KMS-11 (cell line): ENCODE measurements around the gene SORCS1.

Source experiments
- H2AFZ ChIP-seq: fragments of 200-600 bp; sonication (generic); 2 replicates; pipeline ENCODE4 v1.6.1; 2016; ENCODE audit warnings: antibody characterized with exemption, mixed run types, low read depth
- H3K27ac ChIP-seq: fragments of 200-600 bp; sonication (generic); 2 replicates; pipeline ENCODE4 v1.6.1; 2016; ENCODE audit warnings: mild to moderate bottlenecking, mixed run types
- H3K27me3 ChIP-seq: fragments of 200-600 bp; sonication (generic); 2 replicates; pipeline ENCODE4 v1.6.1; 2017; ENCODE audit warnings: mild to moderate bottlenecking, low read depth, mixed run types, moderate library complexity; ENCODE audit not compliant: insufficient read depth
- H3K36me3 ChIP-seq: fragments of 200-600 bp; sonication (generic); 2 replicates; pipeline ENCODE4 v1.6.1; 2017; ENCODE audit warnings: mild to moderate bottlenecking, mixed run types; ENCODE audit not compliant: insufficient read depth
- H3K4me1 ChIP-seq: fragments of 200-600 bp; sonication (generic); 2 replicates; pipeline ENCODE4 v1.6.1; 2016; ENCODE audit warnings: mild to moderate bottlenecking, low read depth, mixed run types; ENCODE audit not compliant: poor library complexity, severe bottlenecking
- H3K4me2 ChIP-seq: fragments of 200-600 bp; sonication (generic); 2 replicates; pipeline ENCODE4 v1.7.0; 2016; ENCODE audit warnings: mild to moderate bottlenecking, mixed run types
- H3K4me3 ChIP-seq: fragments of 200-600 bp; sonication (generic); IDR thresholded peaks from 2 replicates; pipeline ENCODE4 v1.6.1; 2017; ENCODE audit warnings: low read depth, low read length, mixed read lengths; ENCODE audit not compliant: insufficient read depth
- H3K79me2 ChIP-seq: fragments of 200-600 bp; sonication (generic); 2 replicates; pipeline ENCODE4 v1.6.1; 2016; ENCODE audit warnings: low read depth, mixed run types; ENCODE audit not compliant: insufficient read depth
- H3K9ac ChIP-seq: fragments of 200-600 bp; sonication (generic); 2 replicates; pipeline ENCODE4 v1.6.1; 2016; ENCODE audit warnings: mild to moderate bottlenecking, mixed run types
- H4K20me1 ChIP-seq: fragments of 200-600 bp; sonication (generic); 2 replicates; pipeline ENCODE4 v1.6.1; 2016; ENCODE audit warnings: mild to moderate bottlenecking, mixed run types; ENCODE audit not compliant: insufficient read depth
- TF ChIP-seq, protein P1 (sequence below): fragments of 200-600 bp; sonication (generic); conservative IDR thresholded peaks from 2 replicates; pipeline ENCODE4 v1.6.1; 2017; ENCODE audit warnings: low read depth, mild to moderate bottlenecking, antibody characterized with exemption, low read length, moderate library complexity, mixed read lengths

Gene SORCS1

DNA sequence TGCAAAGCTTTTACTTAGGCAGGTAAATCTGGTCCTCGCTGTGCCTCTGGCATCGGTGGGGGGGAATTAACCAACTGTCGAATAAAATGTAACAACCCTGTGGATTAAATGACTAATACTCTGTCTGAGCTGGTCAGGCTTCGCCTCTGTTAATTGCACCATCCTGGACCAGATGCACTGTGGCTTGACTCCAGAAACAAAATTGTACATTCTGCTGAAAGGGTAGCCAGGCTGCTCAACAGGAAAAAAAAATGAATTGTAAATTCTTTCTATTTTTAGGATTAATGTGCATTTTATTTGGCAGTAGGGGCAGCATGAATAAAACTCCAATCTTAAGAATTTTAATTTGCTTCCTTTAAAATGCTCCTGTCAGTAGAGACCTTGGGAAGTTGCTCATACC, 389.4 kb downstream of the SORCS1 start:
- no peak overlapping the region for H2AFZ ChIP-seq
- H3K36me3 ChIP-seq = no peaks in the 10 kb centered on the region
- H3K79me2 ChIP-seq = no peaks in the 10 kb centered on the region
- H4K20me1 ChIP-seq = no peaks in the 10 kb centered on the region
- H3K27ac ChIP-seq = no peak overlapping the region
- H3K4me1 ChIP-seq = no peaks in the 10 kb centered on the region
- TF ChIP-seq, protein P1, sequence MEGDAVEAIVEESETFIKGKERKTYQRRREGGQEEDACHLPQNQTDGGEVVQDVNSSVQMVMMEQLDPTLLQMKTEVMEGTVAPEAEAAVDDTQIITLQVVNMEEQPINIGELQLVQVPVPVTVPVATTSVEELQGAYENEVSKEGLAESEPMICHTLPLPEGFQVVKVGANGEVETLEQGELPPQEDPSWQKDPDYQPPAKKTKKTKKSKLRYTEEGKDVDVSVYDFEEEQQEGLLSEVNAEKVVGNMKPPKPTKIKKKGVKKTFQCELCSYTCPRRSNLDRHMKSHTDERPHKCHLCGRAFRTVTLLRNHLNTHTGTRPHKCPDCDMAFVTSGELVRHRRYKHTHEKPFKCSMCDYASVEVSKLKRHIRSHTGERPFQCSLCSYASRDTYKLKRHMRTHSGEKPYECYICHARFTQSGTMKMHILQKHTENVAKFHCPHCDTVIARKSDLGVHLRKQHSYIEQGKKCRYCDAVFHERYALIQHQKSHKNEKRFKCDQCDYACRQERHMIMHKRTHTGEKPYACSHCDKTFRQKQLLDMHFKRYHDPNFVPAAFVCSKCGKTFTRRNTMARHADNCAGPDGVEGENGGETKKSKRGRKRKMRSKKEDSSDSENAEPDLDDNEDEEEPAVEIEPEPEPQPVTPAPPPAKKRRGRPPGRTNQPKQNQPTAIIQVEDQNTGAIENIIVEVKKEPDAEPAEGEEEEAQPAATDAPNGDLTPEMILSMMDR = no peak
- H3K27me3 ChIP-seq = no peaks in the 10 kb centered on the region
- no peak overlapping the region for H3K9ac ChIP-seq
- no peak overlapping the region for H3K4me3 ChIP-seq
- no peak overlapping the region for H3K4me2 ChIP-seq

DNA sequence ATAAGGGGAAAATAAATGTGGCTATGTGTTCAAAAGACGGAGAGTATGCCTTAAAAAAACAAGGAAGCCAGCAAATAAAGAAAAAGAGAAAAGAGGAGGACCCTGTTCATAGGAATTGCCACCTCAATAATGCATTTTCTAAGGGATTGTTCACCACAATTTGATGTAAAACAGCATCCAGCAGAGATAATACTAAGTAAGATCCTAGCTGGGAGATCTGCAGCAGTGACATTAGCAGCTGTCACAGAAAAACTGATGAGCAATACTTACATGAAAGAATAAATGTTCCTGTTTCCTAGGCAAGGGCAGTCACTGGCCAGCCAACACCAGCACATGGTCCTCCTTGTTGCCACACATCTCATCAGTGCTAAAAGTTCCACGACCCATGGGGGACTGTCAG, 391.5 kb downstream of the SORCS1 start:
- H3K27me3 ChIP-seq = no peaks in the 10 kb centered on the region
- H3K27ac ChIP-seq = no peak overlapping the region
- H3K79me2 ChIP-seq = no peaks in the 10 kb centered on the region
- no peaks in the 10 kb centered on the region for H4K20me1 ChIP-seq
- H3K4me3 ChIP-seq = no peak overlapping the region
- no peak overlapping the region for H3K4me2 ChIP-seq
- no peak overlapping the region for H3K9ac ChIP-seq
- no peaks in the 10 kb centered on the region for H3K4me1 ChIP-seq
- TF ChIP-seq, protein P1 = no peak
- H3K36me3 ChIP-seq = no peaks in the 10 kb centered on the region
- H2AFZ ChIP-seq = no peak overlapping the region

DNA sequence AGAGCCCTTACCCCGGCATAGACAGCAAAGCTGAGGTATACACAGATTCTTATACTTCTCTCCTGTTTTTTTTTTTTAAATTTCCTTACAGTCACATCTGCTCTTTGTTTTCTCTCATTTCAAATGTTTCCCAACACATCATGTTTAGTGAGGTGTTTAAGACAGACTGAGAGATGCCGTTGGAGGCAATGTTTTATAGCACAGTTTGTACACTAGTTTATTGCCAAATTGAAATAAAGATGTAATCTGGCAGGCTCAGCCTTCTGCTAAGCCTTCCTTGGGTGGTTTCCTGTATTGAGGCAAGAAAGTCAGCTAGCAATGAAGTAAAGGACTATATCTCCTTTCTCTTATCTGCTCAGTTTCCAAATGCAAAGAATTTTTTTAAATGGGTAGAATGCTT, 393.4 kb downstream of the SORCS1 start:
- Histone ChIP-seq H2AFZ (no peak overlapping the region), H3K79me2 (no peaks in the 10 kb centered on the region)

DNA sequence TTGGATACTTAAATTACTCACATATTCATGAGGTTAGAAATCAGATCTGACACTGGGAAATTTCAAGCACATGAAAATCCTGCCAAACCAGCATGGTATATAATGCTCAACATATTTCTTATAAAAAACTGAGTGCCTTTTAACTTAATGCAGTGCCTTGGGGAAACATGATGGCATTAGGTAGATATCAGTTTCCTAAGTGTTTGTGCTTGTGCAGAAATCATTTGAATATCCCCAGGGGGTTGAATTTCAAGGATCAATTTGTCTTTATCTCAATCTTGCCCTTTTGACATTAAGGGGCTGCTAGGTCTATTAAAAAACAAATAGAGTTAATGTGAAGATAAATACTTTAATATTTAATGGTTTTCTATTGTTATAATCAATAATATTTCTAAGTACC, 396.3 kb downstream of the SORCS1 start:
- H2AFZ ChIP-seq = no peak overlapping the region
- no peaks in the 10 kb centered on the region for H3K36me3 ChIP-seq
- H3K79me2 ChIP-seq = no peaks in the 10 kb centered on the region
- H3K9ac ChIP-seq = no peak overlapping the region
- H3K4me3 ChIP-seq = no peak overlapping the region
- H3K27me3 ChIP-seq = no peaks in the 10 kb centered on the region
- H3K27ac ChIP-seq = no peak overlapping the region
- H4K20me1 ChIP-seq = no peaks in the 10 kb centered on the region
- TF ChIP-seq, protein P1 = no peak
- H3K4me2 ChIP-seq = no peak overlapping the region
- no peaks in the 10 kb centered on the region for H3K4me1 ChIP-seq

More for the DNA sequence above, 393.4 kb downstream of the SORCS1 start:
- no peaks in the 10 kb centered on the region for H3K36me3 ChIP-seq
- no peaks in the 10 kb centered on the region for H3K4me1 ChIP-seq
- TF ChIP-seq, protein P1 = no peak
- no peaks in the 10 kb centered on the region for H4K20me1 ChIP-seq
- no peak overlapping the region for H3K27ac ChIP-seq
- H3K4me3 ChIP-seq = no peak overlapping the region
- H3K4me2 ChIP-seq = no peak overlapping the region
- no peak overlapping the region for H3K9ac ChIP-seq
- H3K27me3 ChIP-seq = no peaks in the 10 kb centered on the region

DNA sequence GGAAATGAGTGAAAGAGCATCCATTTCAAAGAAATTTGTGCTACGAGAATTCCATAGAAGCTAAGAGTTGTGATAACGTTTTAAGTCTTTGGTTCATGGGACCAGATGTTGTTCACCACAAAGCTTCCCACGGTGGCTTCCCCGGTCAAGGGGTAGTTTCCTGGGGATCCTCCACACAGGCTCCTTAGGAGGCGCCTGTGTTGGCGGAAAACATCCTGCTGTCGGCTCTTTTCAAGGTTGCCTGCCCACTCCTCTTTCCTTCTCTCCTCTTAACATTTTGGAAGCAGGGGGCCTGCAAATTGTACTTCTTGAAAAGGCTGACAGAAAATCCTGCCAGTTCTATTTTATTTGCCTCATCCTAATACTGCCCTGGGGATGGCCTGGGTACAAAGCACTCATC, 398.6 kb downstream of the SORCS1 start:
- Histone ChIP-seq H3K4me1 (no peaks in the 10 kb centered on the region), H3K27ac (no peak overlapping the region), H3K9ac (no peak overlapping the region), H2AFZ (no peak overlapping the region), H4K20me1 (no peaks in the 10 kb centered on the region), H3K4me2 (no peak overlapping the region), H3K27me3 (no peaks in the 10 kb centered on the region), H3K36me3 (no peaks in the 10 kb centered on the region), H3K79me2 (no peaks in the 10 kb centered on the region), H3K4me3 (no peak overlapping the region)
- TF ChIP-seq, protein P1 = no peak
